Measurements from ENCODE around the gene CLSTN2. TPM values are rescaled to one million over a fixed set of nuclear protein-coding genes. Genes with fewer than 3 reads are reported as not detected.

CLSTN2 gene
- total RNA-seq, 1 donor from 2014 or later: 65.0 TPM

DNA sequence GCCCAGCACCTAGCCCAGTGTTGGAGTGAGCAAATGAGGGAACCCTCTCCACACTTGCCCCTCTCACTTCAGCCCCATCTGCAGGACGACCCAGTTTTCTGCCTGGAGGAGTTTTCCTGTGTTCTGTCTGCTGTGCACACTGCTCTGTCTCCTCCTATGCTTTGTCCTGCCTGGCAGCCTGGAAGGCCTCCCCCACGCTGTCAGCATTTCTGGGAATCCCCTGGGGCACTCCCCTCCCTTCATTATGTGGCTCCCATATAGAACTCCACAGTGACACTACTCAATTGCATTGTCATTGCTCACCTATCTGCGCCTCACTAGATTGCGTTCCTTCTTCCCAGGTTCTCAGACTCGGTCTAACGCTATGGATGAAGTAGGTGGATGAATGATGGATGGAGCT lies 13.9 kb downstream of the CLSTN2 start:
- TF ChIP-seq, protein P1, sequence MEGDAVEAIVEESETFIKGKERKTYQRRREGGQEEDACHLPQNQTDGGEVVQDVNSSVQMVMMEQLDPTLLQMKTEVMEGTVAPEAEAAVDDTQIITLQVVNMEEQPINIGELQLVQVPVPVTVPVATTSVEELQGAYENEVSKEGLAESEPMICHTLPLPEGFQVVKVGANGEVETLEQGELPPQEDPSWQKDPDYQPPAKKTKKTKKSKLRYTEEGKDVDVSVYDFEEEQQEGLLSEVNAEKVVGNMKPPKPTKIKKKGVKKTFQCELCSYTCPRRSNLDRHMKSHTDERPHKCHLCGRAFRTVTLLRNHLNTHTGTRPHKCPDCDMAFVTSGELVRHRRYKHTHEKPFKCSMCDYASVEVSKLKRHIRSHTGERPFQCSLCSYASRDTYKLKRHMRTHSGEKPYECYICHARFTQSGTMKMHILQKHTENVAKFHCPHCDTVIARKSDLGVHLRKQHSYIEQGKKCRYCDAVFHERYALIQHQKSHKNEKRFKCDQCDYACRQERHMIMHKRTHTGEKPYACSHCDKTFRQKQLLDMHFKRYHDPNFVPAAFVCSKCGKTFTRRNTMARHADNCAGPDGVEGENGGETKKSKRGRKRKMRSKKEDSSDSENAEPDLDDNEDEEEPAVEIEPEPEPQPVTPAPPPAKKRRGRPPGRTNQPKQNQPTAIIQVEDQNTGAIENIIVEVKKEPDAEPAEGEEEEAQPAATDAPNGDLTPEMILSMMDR (IDR thresholded peaks at IDR 0.05): no peak
- Mint-ChIP-seq H3K9me3 (ENCODE audit: low read depth) (no peaks in the 10 kb centered on the region), H3K27ac (ENCODE audit: unreplicated experiment) (no peak overlapping the region), H3K4me1 (ENCODE audit: low read depth) (no peaks in the 10 kb centered on the region), H3K27me3 (ENCODE audit: low read depth) (no peaks in the 10 kb centered on the region), H3K4me3 (ENCODE audit: unreplicated experiment) (no peak overlapping the region), H3K36me3 (ENCODE audit: low read depth) (peaks cover 2% of the 10 kb centered on the region)
- DNase-seq (ENCODE audit: low spot score): no peak

DNA sequence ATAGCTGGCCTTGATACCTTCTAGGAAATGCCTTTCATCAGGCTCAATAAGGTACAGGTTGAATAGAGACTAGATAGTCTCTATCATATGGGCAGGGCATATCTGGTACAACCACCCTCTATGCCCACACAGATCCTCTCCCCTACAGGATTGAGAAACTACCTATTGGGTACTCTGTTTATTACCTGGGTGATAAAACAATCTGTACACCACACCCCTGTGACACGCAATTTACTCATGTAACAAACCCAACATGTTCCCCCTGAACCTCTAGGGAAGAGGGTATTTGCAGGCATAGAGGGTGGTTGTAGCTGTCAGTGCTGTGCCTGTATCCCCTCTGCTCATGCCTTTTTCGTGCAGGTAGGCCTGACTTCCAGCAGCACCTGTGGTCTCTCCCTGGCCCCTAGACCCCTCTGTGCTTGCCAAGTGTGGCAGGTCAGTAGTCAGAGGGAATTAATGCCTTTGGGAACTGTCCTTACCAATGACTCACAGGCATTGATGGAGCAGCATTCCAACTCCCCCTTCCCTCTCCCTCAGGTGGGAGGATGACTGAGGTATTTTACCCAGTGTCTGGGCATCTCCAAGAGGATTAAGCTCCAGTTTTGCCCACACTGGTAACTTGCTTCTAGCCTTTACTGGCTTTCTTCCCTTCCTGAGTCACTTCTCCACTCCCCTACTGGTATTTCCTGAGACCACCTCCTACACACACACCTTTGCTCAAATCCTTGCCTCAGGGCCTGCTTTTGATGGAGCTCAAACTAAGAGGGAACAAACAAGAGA lies 18.3 kb downstream of the CLSTN2 start:
- TF ChIP-seq, protein P1 (IDR thresholded peaks at IDR 0.05): no peak
- Mint-ChIP-seq H3K4me3 (ENCODE audit: unreplicated experiment) (no peak overlapping the region), H3K27me3 (ENCODE audit: low read depth) (no peaks in the 10 kb centered on the region), H3K36me3 (ENCODE audit: low read depth) (no peaks in the 10 kb centered on the region), H3K27ac (ENCODE audit: unreplicated experiment) (no peak overlapping the region), H3K9me3 (ENCODE audit: low read depth) (no peaks in the 10 kb centered on the region), H3K4me1 (ENCODE audit: low read depth) (no peaks in the 10 kb centered on the region)
- DNase-seq (ENCODE audit: low spot score): no peak

DNA sequence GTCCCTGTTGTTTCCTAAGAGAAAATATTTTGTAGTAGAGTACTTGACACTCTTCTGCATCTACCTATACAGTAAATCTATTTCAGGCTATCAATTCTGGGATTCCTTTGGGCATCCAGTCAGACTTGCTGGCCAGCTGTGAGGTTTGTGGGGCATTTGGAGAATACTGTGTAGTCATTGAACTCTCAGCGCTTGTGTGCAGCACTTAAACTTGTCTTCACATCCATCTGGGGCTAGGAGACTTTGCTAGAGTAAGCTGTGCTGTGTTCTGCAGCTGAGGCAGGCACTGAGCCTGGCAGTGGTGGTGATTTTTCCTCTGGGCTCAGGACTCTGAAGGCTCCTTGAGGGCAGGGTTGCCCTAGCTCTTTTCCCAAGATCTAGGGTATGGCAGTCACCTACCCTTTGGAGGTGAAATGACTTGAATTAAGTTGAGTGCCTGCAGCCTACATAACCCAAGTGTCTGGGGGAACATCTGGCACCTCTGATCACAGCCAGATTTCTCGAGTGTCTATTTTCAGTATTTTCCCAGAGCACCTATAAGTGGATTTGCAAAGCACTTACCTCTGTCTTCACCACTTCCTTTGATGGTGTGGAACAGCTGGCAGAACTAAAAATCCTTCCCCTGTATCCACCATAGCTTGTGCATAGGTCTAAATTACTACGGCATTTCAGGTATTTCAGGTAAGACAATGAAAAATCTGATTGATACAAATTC lies 19.3 kb downstream of the CLSTN2 start:
- no peaks in the 10 kb centered on the region for H3K4me1 Mint-ChIP-seq (ENCODE audit: low read depth)
- no peaks in the 10 kb centered on the region for H3K9me3 Mint-ChIP-seq (ENCODE audit: low read depth)
- H3K27ac Mint-ChIP-seq (ENCODE audit: unreplicated experiment): no peak overlapping the region
- no peak for DNase-seq (ENCODE audit: low spot score)
- H3K36me3 Mint-ChIP-seq (ENCODE audit: low read depth): no peaks in the 10 kb centered on the region
- no peak overlapping the region for H3K4me3 Mint-ChIP-seq (ENCODE audit: unreplicated experiment)
- TF ChIP-seq, protein P1 (IDR thresholded peaks at IDR 0.05): no peak
- H3K27me3 Mint-ChIP-seq (ENCODE audit: low read depth): no peaks in the 10 kb centered on the region

DNA sequence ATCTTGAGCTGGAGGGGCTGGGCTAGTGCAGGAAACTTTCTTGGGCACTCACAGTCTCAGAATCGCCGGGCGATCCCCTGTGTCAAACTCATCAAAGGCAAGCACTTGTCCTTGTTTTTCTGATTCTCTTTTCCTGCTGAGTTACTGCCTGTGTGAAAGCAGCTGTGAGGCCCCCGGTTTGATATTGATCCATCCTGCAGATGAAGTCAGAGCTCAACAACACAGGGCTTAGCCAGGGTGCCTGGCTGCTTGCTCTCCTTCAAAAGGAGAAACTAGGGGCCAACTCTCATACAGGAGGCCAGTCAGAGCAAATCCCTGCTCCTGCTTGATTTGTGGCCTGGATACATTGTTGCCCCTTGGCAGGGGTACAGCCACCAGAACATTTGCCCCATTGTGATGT lies 22.9 kb downstream of the CLSTN2 start:
- no peak for DNase-seq (ENCODE audit: low spot score)
- TF ChIP-seq, protein P1 (IDR thresholded peaks at IDR 0.05): no peak
- Mint-ChIP-seq H3K4me3 (ENCODE audit: unreplicated experiment) (no peak overlapping the region), H3K36me3 (ENCODE audit: low read depth) (peaks cover 2% of the 10 kb centered on the region), H3K27me3 (ENCODE audit: low read depth) (no peaks in the 10 kb centered on the region), H3K9me3 (ENCODE audit: low read depth) (no peaks in the 10 kb centered on the region), H3K27ac (ENCODE audit: unreplicated experiment) (no peak overlapping the region), H3K4me1 (ENCODE audit: low read depth) (no peaks in the 10 kb centered on the region)

DNA sequence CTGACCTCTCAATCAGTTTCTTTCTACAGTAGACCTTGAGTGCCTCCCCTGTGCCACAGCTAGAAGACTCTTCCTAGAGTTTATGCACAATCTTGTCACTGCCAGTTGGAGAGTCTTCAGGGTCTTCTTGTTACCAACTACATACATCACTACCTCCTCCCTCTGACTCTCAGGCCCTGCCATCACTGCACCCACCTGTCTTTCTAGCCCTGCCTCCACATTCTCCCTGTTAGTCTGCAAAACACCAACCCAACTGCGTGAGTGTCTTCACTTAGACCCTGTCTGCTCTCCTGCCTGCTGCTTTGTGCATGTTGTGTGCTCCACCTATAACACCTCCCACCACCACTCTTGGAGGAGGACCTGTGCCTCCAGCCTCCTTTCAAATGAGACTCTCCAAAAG lies 34.4 kb downstream of the CLSTN2 start:
- H3K4me3 Mint-ChIP-seq (ENCODE audit: unreplicated experiment): no peak overlapping the region
- H3K9me3 Mint-ChIP-seq (ENCODE audit: low read depth): no peaks in the 10 kb centered on the region
- H3K4me1 Mint-ChIP-seq (ENCODE audit: low read depth): peaks cover 10% of the 10 kb centered on the region
- TF ChIP-seq, protein P1 (IDR thresholded peaks at IDR 0.05): no peak
- H3K27ac Mint-ChIP-seq (ENCODE audit: unreplicated experiment): no peak overlapping the region
- peaks cover 2% of the 10 kb centered on the region for H3K36me3 Mint-ChIP-seq (ENCODE audit: low read depth)
- no peak for DNase-seq (ENCODE audit: low spot score)
- no peaks in the 10 kb centered on the region for H3K27me3 Mint-ChIP-seq (ENCODE audit: low read depth)
